SW 1271 (cell line): ENCODE measurements around the gene KPRP.

Experiments
- DNase-seq, 2 experiments: peaks; one replicate each; lab custom pipeline; 2025; lab: John Stamatoyannopoulos, UW

KPRP gene, protein sequence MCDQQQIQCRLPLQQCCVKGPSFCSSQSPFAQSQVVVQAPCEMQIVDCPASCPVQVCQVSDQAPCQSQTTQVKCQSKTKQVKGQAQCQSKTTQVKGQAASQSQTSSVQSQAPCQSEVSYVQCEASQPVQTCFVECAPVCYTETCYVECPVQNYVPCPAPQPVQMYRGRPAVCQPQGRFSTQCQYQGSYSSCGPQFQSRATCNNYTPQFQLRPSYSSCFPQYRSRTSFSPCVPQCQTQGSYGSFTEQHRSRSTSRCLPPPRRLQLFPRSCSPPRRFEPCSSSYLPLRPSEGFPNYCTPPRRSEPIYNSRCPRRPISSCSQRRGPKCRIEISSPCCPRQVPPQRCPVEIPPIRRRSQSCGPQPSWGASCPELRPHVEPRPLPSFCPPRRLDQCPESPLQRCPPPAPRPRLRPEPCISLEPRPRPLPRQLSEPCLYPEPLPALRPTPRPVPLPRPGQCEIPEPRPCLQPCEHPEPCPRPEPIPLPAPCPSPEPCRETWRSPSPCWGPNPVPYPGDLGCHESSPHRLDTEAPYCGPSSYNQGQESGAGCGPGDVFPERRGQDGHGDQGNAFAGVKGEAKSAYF

DNA sequence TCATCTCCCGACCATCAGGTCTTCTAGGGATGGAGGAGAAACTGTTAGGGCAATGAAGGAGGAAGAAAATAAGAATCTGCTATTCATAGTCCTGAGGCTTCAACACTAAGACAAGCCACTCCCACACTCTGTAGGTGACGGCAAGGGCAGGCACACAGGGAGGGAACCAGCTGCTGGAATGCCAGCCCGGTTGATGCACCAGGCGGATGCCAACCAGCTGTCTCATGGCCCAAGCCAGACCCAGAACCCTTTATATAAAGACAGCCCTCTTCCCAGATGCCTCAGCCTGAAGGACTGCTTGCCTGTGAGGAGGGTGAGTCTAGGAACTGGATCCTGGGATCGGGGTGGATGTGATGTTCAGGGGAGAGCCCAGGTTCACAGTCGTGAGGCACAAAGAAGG, at the start of gene KPRP:
TSS of gene KPRP (plus strand) at position 279 of the 400 bp plus-strand sequence. CDS start 1,564 bp downstream, outside the sequence.
- DNase-seq, result no peak

DNA sequence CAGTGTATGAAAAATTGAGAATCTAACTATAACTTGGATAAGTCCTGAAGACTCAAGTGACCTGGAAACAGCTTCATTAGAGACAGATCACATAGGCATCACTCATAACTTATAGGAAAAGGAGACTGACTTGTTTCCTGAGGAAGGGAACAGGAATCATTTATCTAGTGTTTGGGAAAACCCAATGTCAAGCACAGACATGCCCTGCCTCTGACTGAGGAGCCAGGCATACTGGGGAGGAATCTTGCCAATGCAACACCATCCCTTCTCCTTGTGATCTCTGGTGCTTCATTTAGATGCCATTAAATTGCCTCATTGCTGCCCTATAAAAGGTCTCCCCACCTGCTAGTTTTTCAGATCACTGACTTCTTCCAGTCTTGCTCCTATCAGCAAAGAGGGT, 39.6 kb upstream of the KPRP start:
- DNase-seq, result no peak

DNA sequence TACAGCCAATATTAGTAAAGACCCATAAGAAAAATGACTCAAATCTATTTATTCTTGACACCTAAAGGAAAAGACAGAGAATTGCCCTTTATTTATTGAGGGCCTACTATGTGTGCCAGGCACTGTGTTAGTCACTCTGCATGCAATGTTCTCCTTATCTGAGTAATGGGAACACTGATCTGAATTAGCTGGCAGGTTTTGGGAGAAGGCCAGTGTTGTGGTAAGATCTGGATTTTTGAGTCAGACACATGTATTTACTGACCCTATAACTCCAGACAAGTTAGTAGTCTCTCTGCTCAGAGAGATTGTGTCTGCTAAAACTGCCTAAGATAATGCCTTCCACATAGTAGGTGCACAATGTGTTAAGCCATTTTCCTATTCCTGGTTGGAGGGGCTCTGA, 32.6 kb upstream of the KPRP start:
- no peak for DNase-seq

DNA sequence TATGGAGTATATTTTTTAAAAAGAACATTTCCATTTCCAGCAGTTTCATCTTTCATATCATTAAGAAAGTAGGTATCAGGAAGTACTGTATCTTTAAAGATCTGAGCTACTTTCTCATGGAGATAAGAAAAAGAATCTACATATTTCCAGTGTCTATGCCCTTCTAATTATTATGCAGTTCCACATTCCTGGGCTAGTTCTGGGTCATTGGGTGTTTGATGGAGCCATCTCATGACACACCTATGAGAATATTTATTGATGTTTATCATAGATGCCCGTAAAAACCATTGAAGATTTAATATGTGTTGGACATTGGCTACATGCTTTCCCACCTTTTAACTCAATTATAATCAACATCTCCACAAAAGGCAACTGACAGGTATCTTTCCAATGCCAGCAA, 28.8 kb upstream of the KPRP start:
- no peak for DNase-seq

DNA sequence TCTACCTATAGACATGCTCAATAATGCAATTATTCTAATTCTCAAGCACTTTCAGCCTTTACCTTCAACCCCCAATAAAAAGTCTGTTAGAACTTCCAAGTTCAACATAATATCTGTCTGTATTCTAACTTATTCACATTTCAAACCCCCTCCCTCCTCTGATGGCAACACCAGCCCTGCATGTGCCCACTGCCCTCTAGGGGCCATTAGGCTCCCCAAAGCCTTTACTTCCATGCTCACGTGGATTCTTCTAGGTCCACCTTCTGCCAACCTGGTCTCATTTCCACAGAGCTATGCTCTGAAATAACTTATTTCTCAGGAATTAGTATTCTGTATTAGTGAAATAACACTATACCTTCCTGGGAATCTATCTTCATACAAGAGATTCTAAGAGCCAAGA, 22.2 kb upstream of the KPRP start:
- DNase-seq, result no peak

DNA sequence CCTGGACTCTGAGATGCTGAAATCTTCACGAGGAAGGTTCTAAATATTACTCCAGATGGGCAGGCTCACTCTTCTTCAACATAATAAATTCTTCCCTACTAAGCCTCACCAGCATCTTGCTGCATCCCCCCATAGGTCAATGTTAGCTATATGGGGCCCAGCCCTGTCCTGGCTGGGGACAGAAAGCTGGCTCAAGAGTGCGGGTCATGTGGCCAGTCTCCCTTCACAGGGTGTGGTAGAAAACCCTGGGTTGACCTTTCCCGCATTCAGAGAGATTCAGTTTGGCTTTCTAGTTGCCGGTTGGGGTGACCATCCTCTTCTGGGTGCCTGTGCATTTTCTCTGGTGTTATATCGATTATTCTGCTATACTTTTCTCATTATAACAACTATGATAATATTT, 19.8 kb upstream of the KPRP start:
- DNase-seq, result no peak

DNA sequence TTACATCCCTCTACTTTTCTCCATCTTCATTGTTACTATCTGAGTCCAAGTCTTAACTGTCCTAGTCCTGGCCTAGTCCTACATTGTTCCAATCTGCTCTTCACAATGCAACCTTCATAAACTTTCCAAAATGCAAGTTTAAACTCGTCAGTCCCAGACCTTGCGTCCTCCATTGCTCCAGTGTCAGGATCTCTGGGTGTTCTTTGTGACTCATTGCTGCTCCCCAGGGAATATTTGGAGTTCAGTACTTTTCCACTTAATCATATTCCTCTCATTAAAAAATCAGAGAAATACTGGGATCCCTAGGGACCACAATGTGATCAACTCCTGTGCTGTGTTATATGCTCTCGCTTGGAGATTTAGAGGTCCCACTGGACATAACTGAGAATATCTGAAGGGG, 18.0 kb upstream of the KPRP start:
- no peak for DNase-seq

DNA sequence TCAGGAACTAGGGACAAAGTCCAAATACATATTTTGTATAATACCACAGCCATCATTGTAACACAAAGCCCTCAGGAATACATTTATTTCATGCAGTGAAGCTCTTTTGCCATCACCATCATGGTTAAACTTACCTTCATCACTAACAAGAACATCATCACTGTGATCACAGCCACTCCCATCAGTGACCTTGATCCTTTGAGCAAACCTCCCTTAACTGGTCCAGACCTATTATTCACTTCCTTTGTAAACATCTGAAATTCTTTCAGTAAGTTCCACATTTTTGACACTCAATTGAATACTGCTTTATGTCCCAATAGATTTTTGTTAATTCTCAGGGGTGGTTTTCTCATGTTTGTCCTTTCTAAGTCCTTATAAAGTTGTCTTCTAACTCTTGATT, 16.2 kb upstream of the KPRP start:
- no peak for DNase-seq

DNA sequence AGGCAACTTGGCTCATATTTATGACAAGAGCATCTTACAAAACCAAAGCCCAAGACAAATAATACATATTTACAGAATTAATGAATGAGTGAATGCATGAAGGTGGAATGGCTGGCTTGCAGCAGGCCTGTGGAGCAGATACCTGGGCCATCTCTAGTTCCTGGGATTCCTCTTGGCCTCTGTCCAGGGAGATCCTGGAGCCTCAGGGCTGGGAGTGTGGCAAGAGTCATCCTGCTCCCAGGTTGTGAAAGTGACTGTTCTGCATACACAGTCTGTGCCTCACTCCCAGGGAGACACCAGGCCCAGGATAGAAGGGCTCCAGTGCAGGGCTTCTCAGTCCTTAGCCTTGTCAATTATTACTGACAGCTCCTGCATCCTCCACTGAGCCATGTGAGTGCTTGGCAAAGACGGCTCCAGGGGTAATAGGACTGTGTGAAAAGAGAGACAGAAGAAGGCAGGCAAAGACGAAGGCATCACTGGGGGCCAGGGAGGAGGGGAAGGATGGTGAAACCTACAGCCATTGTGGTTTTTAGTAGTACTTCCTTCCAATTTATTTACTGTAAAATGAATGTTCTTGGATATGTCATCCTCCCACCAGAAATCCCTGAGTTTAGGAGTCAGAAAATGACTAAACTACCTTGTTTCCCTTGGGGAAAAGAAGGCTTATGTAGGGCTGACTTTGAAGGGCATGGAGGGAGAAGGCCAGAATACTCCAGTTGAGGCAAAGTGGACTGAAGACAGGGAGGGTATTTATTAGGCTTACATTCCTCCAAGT, 14.3 kb upstream of the KPRP start:
- no peak for DNase-seq

DNA sequence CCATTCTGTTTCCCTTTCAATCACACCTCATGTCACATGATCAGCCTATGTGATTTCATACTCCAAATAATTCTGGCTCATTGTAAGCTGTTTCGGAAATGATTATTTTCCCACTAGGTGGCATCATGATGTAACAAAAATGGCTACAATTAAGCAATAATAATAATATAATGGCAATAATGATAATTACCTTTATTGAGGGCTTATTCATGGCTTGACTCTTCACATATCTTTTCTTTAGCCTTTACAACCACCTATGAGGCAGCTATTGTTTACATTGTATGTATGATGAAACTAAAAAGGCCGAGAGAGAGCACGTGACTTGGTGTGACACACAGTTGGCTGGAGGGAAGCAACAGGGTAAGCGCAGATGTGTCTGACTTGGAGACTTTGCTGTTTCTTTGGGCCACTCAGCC, 12.5 kb upstream of the KPRP start:
- peak in 1 of 2 experiments; percentile 1 for DNase-seq

DNA sequence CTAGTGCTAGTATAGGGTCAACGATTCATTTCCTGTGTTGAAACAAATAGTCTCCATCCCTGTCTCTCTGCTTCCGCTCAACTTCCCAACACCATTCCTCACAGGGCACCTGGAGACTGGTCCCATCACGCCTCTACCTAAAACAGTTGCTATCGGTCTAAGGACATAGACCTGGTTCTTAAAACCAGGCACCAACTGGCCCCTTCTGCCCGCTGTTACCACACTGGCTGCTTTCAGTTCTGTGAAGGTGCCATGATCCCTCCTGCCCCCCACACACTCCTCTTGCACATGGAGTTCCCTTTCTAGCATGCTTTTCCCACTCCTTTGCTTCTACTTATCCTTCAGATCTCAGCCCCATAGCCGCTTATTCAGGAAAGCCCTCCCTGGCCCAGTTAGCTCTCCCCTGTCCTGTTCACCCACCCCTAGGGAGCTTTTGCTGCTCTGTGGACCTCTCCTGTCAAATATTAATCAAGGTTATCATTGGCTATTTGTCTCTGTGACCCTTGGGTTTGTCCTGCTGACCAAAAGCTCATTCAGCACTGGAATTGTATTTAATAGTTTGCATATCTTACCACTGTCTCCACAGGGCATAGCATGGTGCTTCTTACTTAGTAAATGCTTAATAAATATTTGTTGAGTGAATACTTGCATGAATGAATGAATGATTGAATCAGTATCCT, 11.9 kb upstream of the KPRP start:
- no peak for DNase-seq

DNA sequence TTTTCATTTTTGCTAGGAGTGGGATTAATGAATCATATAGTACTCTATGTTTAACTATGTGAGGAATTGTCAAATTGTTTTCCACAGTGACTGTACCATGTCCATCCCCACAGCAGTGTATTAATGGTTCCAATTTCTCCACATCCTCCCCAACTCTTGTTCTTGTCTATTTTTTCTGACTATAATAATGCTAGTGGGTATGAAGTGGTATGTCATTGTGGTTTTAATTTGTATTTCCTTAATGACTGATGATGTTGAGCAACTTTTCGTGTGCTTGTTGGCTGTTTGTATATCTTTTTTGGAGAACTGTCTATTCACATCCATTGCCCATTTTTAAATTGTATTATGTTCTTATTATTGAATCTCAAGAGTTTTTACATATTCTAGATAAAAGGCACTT, 10.0 kb upstream of the KPRP start:
- no peak for DNase-seq

DNA sequence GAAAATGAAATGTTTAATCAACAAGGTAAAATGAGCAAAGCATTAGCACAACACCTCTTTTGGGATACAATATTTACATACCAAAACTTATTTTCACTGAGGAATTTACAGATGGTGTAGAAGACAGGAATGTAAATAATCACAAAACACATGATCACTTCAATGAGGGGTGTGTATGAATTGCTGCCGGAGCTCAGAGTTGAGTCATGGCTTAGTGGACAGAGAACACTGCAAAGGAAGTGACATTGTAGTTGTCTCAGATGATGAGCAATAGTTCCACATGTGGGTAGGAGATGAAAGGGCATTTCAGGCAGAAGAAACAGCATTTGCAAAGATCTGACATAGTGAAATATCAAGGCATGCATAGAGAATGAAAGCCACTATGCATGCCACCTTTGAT, 5.6 kb upstream of the KPRP start:
- DNase-seq, result peak; percentile 33 to 61

DNA sequence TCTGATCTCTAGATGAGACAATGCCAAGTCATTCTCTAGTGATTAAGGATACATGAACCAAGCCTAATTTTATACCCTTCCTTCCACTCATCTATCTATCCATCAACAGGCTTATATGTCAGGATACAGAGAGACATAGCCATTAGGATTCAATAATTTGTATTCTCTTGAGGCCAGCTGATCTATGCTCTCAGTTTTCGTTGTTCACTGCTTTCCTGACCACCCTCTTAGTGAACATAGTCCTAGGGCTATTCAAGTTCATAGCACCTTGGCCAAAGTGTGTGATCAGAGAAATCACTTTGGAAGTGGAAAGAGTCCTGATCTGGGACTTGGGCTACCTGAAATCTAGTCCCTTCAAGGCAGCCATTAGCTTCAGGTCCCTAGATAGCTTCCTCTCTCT, 4.2 kb upstream of the KPRP start:
- DNase-seq, result no peak

DNA sequence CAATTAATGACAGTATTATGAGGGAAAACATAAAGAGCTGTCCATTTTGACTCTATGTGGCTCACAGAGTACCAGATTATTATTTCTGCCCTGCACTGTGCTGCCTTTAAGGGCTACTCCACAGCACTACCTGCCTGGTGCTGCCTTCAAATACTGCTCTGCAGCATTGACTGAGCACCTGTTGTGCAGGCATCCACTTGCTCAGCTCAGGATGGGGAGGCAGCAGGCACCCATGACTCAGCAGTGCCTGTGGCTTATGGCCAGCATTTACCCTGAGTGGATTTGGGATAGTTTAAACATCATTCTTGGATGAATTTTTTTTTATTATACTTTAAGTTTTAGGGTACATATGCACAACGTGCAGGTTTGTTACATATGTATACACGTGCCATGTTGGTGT, 953 bp upstream of the KPRP start:
- DNase-seq, result no peak

DNA sequence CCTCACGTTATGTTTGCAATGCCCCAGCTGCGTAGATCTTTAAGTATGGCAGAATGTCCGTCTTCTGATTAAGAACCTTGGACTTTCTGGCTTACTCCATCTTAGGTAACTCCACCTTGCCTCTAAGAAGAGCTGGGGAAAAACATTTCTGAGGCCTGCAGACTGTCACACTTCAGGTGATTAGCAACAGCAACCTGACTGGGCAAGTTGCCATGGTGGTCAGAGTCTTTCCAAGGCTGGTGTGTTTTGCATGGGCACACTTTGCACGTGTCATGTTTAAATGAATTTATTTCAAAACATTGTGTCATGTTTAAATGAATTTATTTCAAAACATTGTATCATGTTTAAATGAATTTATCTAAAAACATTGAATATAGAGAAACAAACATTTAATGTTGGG, 811 bp downstream of the KPRP start:
- no peak for DNase-seq

DNA sequence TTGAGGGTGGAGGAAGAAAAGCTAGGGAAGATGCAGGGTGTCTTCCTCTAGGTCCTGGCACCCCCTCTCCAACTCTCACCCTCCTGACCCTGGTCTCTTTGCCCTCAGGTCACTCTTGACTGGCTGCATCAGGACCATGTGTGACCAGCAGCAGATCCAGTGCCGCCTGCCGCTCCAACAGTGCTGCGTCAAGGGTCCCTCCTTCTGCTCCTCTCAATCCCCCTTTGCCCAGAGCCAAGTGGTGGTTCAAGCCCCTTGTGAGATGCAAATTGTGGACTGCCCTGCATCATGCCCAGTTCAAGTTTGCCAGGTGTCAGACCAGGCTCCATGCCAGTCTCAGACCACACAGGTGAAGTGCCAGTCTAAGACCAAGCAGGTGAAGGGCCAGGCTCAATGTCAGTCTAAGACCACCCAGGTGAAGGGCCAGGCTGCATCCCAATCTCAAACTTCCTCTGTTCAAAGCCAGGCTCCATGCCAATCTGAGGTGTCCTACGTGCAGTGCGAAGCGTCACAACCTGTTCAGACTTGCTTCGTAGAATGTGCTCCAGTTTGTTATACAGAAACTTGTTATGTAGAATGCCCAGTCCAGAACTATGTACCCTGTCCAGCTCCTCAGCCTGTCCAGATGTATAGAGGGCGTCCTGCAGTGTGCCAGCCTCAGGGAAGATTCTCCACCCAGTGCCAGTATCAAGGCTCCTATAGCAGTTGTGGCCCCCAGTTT, 1.8 kb downstream of the KPRP start:
- DNase-seq, result no peak

DNA sequence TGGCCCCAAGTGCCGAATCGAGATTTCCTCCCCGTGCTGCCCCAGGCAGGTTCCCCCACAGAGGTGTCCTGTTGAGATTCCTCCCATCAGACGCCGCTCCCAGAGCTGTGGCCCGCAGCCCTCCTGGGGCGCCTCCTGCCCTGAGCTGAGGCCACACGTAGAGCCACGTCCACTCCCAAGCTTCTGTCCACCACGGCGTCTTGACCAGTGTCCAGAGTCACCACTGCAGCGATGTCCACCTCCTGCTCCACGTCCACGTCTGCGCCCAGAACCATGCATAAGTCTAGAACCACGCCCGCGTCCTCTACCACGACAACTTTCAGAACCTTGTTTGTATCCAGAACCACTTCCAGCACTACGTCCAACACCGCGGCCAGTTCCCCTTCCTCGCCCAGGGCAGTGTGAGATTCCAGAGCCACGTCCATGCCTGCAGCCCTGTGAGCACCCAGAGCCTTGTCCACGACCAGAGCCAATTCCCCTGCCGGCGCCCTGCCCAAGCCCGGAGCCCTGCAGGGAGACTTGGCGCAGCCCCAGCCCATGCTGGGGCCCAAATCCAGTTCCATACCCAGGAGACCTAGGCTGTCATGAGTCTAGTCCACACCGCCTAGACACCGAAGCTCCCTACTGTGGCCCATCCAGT, 2.8 kb downstream of the KPRP start:
- no peak for DNase-seq

DNA sequence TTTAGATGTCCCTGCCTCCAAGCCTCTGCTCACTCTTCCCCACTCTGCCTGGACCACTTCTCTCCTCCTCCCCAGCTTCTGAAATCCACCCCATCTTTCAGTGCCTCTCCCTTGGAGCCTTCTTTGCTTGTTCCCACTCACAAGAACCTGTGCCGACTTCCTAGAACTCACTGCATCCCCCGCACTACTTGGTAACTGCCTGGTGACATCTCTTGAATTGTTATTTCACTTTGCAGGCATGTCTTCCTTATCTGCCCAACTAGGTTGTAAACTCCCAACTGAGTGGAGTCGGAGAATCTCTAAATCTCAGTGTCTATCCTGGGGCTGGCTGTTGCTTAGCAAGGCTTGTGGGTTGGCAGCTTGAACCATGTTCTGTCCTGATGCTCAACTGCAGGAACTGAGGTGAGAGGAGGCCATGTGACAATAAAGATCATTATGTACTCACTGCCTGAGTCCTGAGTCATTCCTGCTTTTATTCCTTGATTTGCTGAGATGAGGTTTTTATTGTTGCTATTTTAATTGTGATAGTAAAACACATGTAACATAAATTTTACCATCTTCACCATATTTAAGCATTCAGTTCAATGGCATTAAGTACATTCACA, 3.9 kb downstream of the KPRP start:
- no peak for DNase-seq

DNA sequence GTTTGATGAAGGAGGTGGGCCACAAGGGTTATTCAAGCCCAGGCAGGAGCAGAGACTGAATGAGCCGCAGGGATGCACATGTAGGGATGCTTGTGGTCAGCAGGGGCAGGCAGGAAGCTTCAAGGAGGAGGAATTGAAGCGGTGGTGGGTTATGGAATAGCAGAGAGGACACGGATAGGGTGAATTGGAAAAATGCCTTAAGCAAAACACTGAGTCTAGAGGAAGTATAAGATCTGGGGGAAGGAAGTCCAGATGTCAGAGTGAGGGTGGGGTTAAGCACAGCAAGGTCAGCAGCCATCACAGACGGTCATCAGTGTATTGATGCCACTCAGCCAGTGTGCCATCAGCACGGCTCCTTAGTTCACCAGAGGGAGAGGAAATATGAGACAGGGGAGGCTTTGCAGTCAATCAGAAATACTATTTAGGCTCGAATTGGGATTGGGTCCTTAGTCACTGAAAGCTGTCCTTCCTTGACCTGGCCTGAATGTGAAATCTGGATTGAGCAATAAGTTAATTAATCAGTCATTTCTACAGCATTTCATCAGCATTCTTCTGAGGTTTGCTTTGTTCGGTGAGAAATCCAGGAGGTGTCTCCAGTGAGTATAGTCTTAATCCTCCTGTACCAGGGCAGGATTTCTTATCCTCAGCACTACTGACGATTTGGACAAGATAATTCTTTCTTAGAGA, 11.2 kb downstream of the KPRP start:
- no peak for DNase-seq
